Activated T-helper 2 cell treated with anti-CD3 and anti-CD28 coated beads, Interferon-gamma antibody, Interleukin-2, Interleukin-4, amounts not matched to agents 10 μg/mL and 5 μg/mL and 100 μg/mL, durations not matched to agents 14 hours and 24 hours and 36 hours (primary cell): ENCODE data around the gene PTPRQ. TPM values are rescaled to one million over a fixed set of nuclear protein-coding genes. Genes with fewer than 3 reads are reported as not detected.

Source experiments
- DNase-seq: peaks from one replicate; pipeline ENCODE4 v3.0.0; 2021; ENCODE audit warnings: low spot score
- H3K27ac Mint-ChIP-seq: one replicate; pipeline ENCODE4 v1.8.0; 2021; ENCODE audit warnings: mixed read lengths
- H3K27me3 Mint-ChIP-seq: one replicate; pipeline ENCODE4 v1.8.0; 2021; ENCODE audit warnings: low read depth, mixed read lengths
- H3K36me3 Mint-ChIP-seq: one replicate; pipeline ENCODE4 v1.8.0; 2021; ENCODE audit warnings: low read depth, mixed read lengths
- H3K4me1 Mint-ChIP-seq: one replicate; pipeline ENCODE4 v1.8.0; 2021; ENCODE audit warnings: low read depth, mixed read lengths
- H3K4me3 Mint-ChIP-seq: one replicate; pipeline ENCODE4 v1.8.0; 2021; ENCODE audit warnings: low read depth, mild to moderate bottlenecking, moderate library complexity, mixed read lengths
- H3K9me3 Mint-ChIP-seq: one replicate; pipeline ENCODE4 v1.8.0; 2021; ENCODE audit warnings: mixed read lengths
- intact Hi-C: fragments of 100-400 bp; cut with micrococcal nuclease; formaldehyde crosslinking; loops from one replicate; pipeline ENCODE4 v1.15.1; 2023
- total RNA-seq: library from RNA; stranded (reverse); gene quantifications from 2 replicates; pipeline ENCODE4 v1.2.3, GENCODE V29; 2022

Gene PTPRQ
- total RNA-seq, 1 donor from 2014 or later, result not detected

GRCh38 chr12:80539029-80539428, 95.0 kb downstream of the PTPRQ start:
- intact Hi-C loops, result no loop called here
- H3K4me1 Mint-ChIP-seq, result no peaks in the 10 kb centered on the region
- no peaks in the 10 kb centered on the region for H3K9me3 Mint-ChIP-seq
- no peaks in the 10 kb centered on the region for H3K27me3 Mint-ChIP-seq
- no peak overlapping the region for H3K4me3 Mint-ChIP-seq
- no peaks in the 10 kb centered on the region for H3K36me3 Mint-ChIP-seq
- H3K27ac Mint-ChIP-seq, result no peak overlapping the region
- no peak for DNase-seq

GRCh38 chr12:80549298-80549697, 105.3 kb downstream of the PTPRQ start:
- no peak overlapping the region for H3K27ac Mint-ChIP-seq
- H3K27me3 Mint-ChIP-seq, result no peaks in the 10 kb centered on the region
- no peaks in the 10 kb centered on the region for H3K9me3 Mint-ChIP-seq
- H3K36me3 Mint-ChIP-seq, result no peaks in the 10 kb centered on the region
- intact Hi-C loops, result no loop called here
- H3K4me1 Mint-ChIP-seq, result no peaks in the 10 kb centered on the region
- no peak overlapping the region for H3K4me3 Mint-ChIP-seq
- DNase-seq, result no peak

- Mint-ChIP-seq H3K36me3 (no peaks in the 10 kb centered on the region), H3K4me1 (no peaks in the 10 kb centered on the region), H3K27ac (no peak overlapping the region), H3K27me3 (no peaks in the 10 kb centered on the region), H3K4me3 (no peak overlapping the region), H3K9me3 (no peaks in the 10 kb centered on the region)
- intact Hi-C loops, result no loop called here
- DNase-seq, result no peak
Measured at GRCh38 chr12:80551897-80552296, 107.9 kb downstream of the PTPRQ start.

GRCh38 chr12:80553316-80553715, 109.3 kb downstream of the PTPRQ start:
- Mint-ChIP-seq H3K27ac (no peak overlapping the region), H3K36me3 (no peaks in the 10 kb centered on the region), H3K27me3 (no peaks in the 10 kb centered on the region), H3K9me3 (no peaks in the 10 kb centered on the region), H3K4me1 (no peaks in the 10 kb centered on the region), H3K4me3 (no peak overlapping the region)
- no peak for DNase-seq
- intact Hi-C loops, result no loop called here

- no peaks in the 10 kb centered on the region for H3K36me3 Mint-ChIP-seq
- H3K4me3 Mint-ChIP-seq, result no peak overlapping the region
Measured at GRCh38 chr12:80556566-80556965, 112.5 kb downstream of the PTPRQ start.

GRCh38 chr12:80559766-80560165, 115.7 kb downstream of the PTPRQ start:
- Mint-ChIP-seq H3K27ac (no peak overlapping the region), H3K36me3 (no peaks in the 10 kb centered on the region), H3K9me3 (no peaks in the 10 kb centered on the region), H3K4me3 (no peak overlapping the region), H3K4me1 (no peaks in the 10 kb centered on the region), H3K27me3 (no peaks in the 10 kb centered on the region)
- DNase-seq, result no peak
- intact Hi-C loops, result no loop called here

More at GRCh38 chr12:80556566-80556965, 112.5 kb downstream of the PTPRQ start:
- H3K4me1 Mint-ChIP-seq, result no peaks in the 10 kb centered on the region
- H3K9me3 Mint-ChIP-seq, result no peaks in the 10 kb centered on the region
- DNase-seq, result no peak
- intact Hi-C loops, result no loop called here
- H3K27ac Mint-ChIP-seq, result no peak overlapping the region
- H3K27me3 Mint-ChIP-seq, result no peaks in the 10 kb centered on the region

- intact Hi-C loops, result no loop called here
- H3K36me3 Mint-ChIP-seq, result no peaks in the 10 kb centered on the region
- H3K4me1 Mint-ChIP-seq, result no peaks in the 10 kb centered on the region
- no peak overlapping the region for H3K4me3 Mint-ChIP-seq
- DNase-seq, result no peak
- H3K9me3 Mint-ChIP-seq, result peaks cover 7% of the 10 kb centered on the region
- H3K27me3 Mint-ChIP-seq, result no peaks in the 10 kb centered on the region
- H3K27ac Mint-ChIP-seq, result no peak overlapping the region
Measured at GRCh38 chr12:80565271-80565670, 121.2 kb downstream of the PTPRQ start.

- peaks cover 14% of the 10 kb centered on the region for H3K9me3 Mint-ChIP-seq
- H3K27me3 Mint-ChIP-seq, result no peaks in the 10 kb centered on the region
- H3K27ac Mint-ChIP-seq, result no peak overlapping the region
- intact Hi-C loops, result no loop called here
- no peak overlapping the region for H3K4me3 Mint-ChIP-seq
- no peaks in the 10 kb centered on the region for H3K36me3 Mint-ChIP-seq
- DNase-seq, result no peak
- H3K4me1 Mint-ChIP-seq, result no peaks in the 10 kb centered on the region
Measured at GRCh38 chr12:80567401-80567800, 123.4 kb downstream of the PTPRQ start.

- intact Hi-C loops, result no loop called here
- H3K4me1 Mint-ChIP-seq, result no peaks in the 10 kb centered on the region
- H3K9me3 Mint-ChIP-seq, result peaks cover 15% of the 10 kb centered on the region
- DNase-seq, result no peak
- no peaks in the 10 kb centered on the region for H3K36me3 Mint-ChIP-seq
- no peaks in the 10 kb centered on the region for H3K27me3 Mint-ChIP-seq
- H3K27ac Mint-ChIP-seq, result no peak overlapping the region
- no peak overlapping the region for H3K4me3 Mint-ChIP-seq
Measured at GRCh38 chr12:80576641-80577418, 132.8 kb downstream of the PTPRQ start.

GRCh38 chr12:80580254-80580653, 136.2 kb downstream of the PTPRQ start:
- Mint-ChIP-seq H3K27ac (no peak overlapping the region), H3K4me1 (no peaks in the 10 kb centered on the region), H3K4me3 (no peak overlapping the region), H3K27me3 (no peaks in the 10 kb centered on the region), H3K9me3 (peaks cover 17% of the 10 kb centered on the region), H3K36me3 (no peaks in the 10 kb centered on the region)
- DNase-seq, result no peak
- intact Hi-C loops, result no loop called here

- DNase-seq, result no peak
- Mint-ChIP-seq H3K27me3 (no peaks in the 10 kb centered on the region), H3K4me1 (no peaks in the 10 kb centered on the region), H3K36me3 (no peaks in the 10 kb centered on the region), H3K9me3 (peaks cover 19% of the 10 kb centered on the region), H3K27ac (no peak overlapping the region), H3K4me3 (no peak overlapping the region)
- intact Hi-C loops, result no loop called here
Measured at GRCh38 chr12:80581783-80582182, 137.7 kb downstream of the PTPRQ start.

- no peaks in the 10 kb centered on the region for H3K36me3 Mint-ChIP-seq
- no peak overlapping the region for H3K27ac Mint-ChIP-seq
- H3K4me1 Mint-ChIP-seq, result no peaks in the 10 kb centered on the region
- no peak overlapping the region for H3K4me3 Mint-ChIP-seq
- no peaks in the 10 kb centered on the region for H3K27me3 Mint-ChIP-seq
- DNase-seq, result no peak
- intact Hi-C loops, result no loop called here
- H3K9me3 Mint-ChIP-seq, result peaks cover 17% of the 10 kb centered on the region
Measured at GRCh38 chr12:80582431-80582830, 138.4 kb downstream of the PTPRQ start.

- intact Hi-C loops, result no loop called here
- H3K27ac Mint-ChIP-seq, result no peak overlapping the region
- no peak for DNase-seq
Measured at GRCh38 chr12:80589077-80589476, 145.0 kb downstream of the PTPRQ start.

GRCh38 chr12:80590085-80590484, 146.1 kb downstream of the PTPRQ start:
- H3K27me3 Mint-ChIP-seq, result no peaks in the 10 kb centered on the region
- H3K4me1 Mint-ChIP-seq, result no peaks in the 10 kb centered on the region
- no peak for DNase-seq
- no peak overlapping the region for H3K4me3 Mint-ChIP-seq
- H3K9me3 Mint-ChIP-seq, result peaks cover 9% of the 10 kb centered on the region
- intact Hi-C loops, result no loop called here
- H3K36me3 Mint-ChIP-seq, result no peaks in the 10 kb centered on the region
- no peak overlapping the region for H3K27ac Mint-ChIP-seq

More at GRCh38 chr12:80589077-80589476, 145.0 kb downstream of the PTPRQ start:
- Mint-ChIP-seq H3K36me3 (no peaks in the 10 kb centered on the region), H3K9me3 (peaks cover 9% of the 10 kb centered on the region), H3K4me1 (no peaks in the 10 kb centered on the region), H3K27me3 (no peaks in the 10 kb centered on the region), H3K4me3 (no peak overlapping the region)
